Measurements from ENCODE around the gene OR56A3.

The OR56A3 gene

DNA sequence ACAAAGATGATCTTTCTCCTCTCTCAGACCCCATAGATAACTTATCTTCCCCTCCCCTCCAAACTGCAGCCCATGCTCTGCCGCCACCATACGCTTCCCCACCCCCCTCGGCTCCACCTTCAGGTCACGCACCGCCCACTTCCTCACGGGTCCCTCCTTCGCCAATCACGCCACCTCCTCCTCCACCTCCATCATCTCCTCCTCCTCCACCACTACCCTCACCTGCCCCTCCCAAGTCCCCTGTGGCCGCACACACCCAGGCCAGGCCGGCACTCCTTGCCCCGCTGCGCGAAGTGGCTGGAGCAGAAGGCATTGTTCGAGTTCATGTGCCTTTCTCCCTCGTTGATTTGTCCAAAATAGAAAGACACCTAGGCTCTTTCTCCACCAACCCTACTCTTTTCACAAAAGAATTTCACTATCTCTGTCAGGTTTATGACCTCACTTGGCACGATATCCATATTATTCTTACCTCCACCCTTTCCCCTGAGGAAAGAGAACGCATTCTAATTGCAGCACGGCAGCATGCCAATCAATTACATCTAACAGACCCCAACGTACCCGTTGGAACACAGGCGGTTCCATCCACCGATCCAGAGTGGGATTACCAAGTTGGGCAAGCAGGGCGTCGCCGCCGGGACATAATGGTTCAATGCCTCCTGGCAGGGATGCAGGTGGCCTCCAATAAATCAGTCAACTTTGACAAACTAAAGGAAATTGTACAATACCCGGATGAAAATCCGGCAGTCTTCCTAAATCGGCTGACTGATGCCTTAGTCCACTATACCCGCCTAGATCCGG lies 12.3 kb upstream of the OR56A3 start:
- H3K9me3 ChIP-seq (ENCODE audit: low read length) = no peaks in the 10 kb centered on the region
- H3K4me2 ChIP-seq (ENCODE audit: low read length) = no peak overlapping the region
- no peaks in the 10 kb centered on the region for H4K20me1 ChIP-seq (ENCODE audit: insufficient read depth, low read length)
- H3K27me3 ChIP-seq (ENCODE audit: insufficient read depth, low read length) = no peaks in the 10 kb centered on the region
- no peaks in the 10 kb centered on the region for H3K4me1 ChIP-seq (ENCODE audit: insufficient read depth, low read length, severe bottlenecking)
- no peak for TF ChIP-seq EZH2 (IDR thresholded peaks at IDR 0.05; ENCODE audit: borderline replicate concordance, low read length)
- no peak for TF ChIP-seq CTCF (IDR thresholded peaks at IDR 0.05; ENCODE audit: low read length)
- no peaks in the 10 kb centered on the region for H3F3A ChIP-seq (ENCODE audit: insufficient read depth, low read length)
- H2AFZ ChIP-seq (ENCODE audit: low read length) = no peak overlapping the region
- H3K27ac ChIP-seq (ENCODE audit: low read depth, low read length, poor library complexity, severe bottlenecking) = no peak overlapping the region
- no peak overlapping the region for H3K4me3 ChIP-seq (ENCODE audit: low read depth, low read length, poor library complexity, severe bottlenecking)
- H3K9me2 ChIP-seq (ENCODE audit: low read depth, low read length) = no peaks in the 10 kb centered on the region
- no peaks in the 10 kb centered on the region for H3K79me2 ChIP-seq (ENCODE audit: insufficient read depth, low read length)
- no peaks in the 10 kb centered on the region for H3K36me3 ChIP-seq (ENCODE audit: insufficient read depth, low read length)
- H3K9ac ChIP-seq (ENCODE audit: low read length) = no peak overlapping the region

- Histone ChIP-seq H3K9me3 (ENCODE audit: low read length) (no peaks in the 10 kb centered on the region), H3K4me2 (ENCODE audit: low read length) (no peak overlapping the region), H3K27ac (ENCODE audit: low read depth, low read length, poor library complexity, severe bottlenecking) (no peak overlapping the region), H3K9ac (ENCODE audit: low read length) (no peak overlapping the region), H3F3A (ENCODE audit: insufficient read depth, low read length) (no peaks in the 10 kb centered on the region), H4K20me1 (ENCODE audit: insufficient read depth, low read length) (no peaks in the 10 kb centered on the region), H3K4me1 (ENCODE audit: insufficient read depth, low read length, severe bottlenecking) (no peaks in the 10 kb centered on the region), H2AFZ (ENCODE audit: low read length) (no peak overlapping the region), H3K36me3 (ENCODE audit: insufficient read depth, low read length) (no peaks in the 10 kb centered on the region), H3K79me2 (ENCODE audit: insufficient read depth, low read length) (no peaks in the 10 kb centered on the region), H3K9me2 (ENCODE audit: low read depth, low read length) (no peaks in the 10 kb centered on the region), H3K27me3 (ENCODE audit: insufficient read depth, low read length) (no peaks in the 10 kb centered on the region), H3K4me3 (ENCODE audit: low read depth, low read length, poor library complexity, severe bottlenecking) (no peak overlapping the region)
- TF ChIP-seq EZH2 (IDR thresholded peaks at IDR 0.05; ENCODE audit: borderline replicate concordance, low read length) (no peak), CTCF (IDR thresholded peaks at IDR 0.05; ENCODE audit: low read length) (no peak)
Measured at GRCh38 chr11:5930614-5931013, 11.4 kb upstream of the OR56A3 start.

- Histone ChIP-seq H3F3A (ENCODE audit: insufficient read depth, low read length) (no peaks in the 10 kb centered on the region), H3K79me2 (ENCODE audit: insufficient read depth, low read length) (no peaks in the 10 kb centered on the region), H3K9me2 (ENCODE audit: low read depth, low read length) (no peaks in the 10 kb centered on the region), H3K4me1 (ENCODE audit: insufficient read depth, low read length, severe bottlenecking) (no peaks in the 10 kb centered on the region), H3K36me3 (ENCODE audit: insufficient read depth, low read length) (no peaks in the 10 kb centered on the region), H3K27me3 (ENCODE audit: insufficient read depth, low read length) (no peaks in the 10 kb centered on the region), H3K27ac (ENCODE audit: low read depth, low read length, poor library complexity, severe bottlenecking) (no peak overlapping the region), H4K20me1 (ENCODE audit: insufficient read depth, low read length) (no peaks in the 10 kb centered on the region), H3K4me2 (ENCODE audit: low read length) (no peak overlapping the region), H2AFZ (ENCODE audit: low read length) (no peak overlapping the region), H3K9ac (ENCODE audit: low read length) (no peak overlapping the region), H3K4me3 (ENCODE audit: low read depth, low read length, poor library complexity, severe bottlenecking) (no peak overlapping the region), H3K9me3 (ENCODE audit: low read length) (no peaks in the 10 kb centered on the region)
- no peak for TF ChIP-seq CTCF (IDR thresholded peaks at IDR 0.05; ENCODE audit: low read length)
- no peak for TF ChIP-seq EZH2 (IDR thresholded peaks at IDR 0.05; ENCODE audit: borderline replicate concordance, low read length)
Measured at GRCh38 chr11:5931061-5931460, 11.0 kb upstream of the OR56A3 start.
